ENCODE measurements around the gene KRTAP20-2.

The KRTAP20-2 gene

GRCh38 chr21:30672985-30673650 is 38.1 kb downstream of the KRTAP20-2 start:
- Histone ChIP-seq H3F3A (ENCODE audit: low read depth) (no peaks in the 10 kb centered on the region), H3K27me3 (ENCODE audit: insufficient read depth, low read length, poor library complexity, severe bottlenecking) (no peaks in the 10 kb centered on the region), H3K4me2 (ENCODE audit: low read depth, low read length, poor library complexity, severe bottlenecking) (no peak overlapping the region), H3K4me1 (ENCODE audit: insufficient read depth, low read length, poor library complexity, severe bottlenecking) (no peaks in the 10 kb centered on the region), H3K9me3 (ENCODE audit: insufficient read depth, low read depth, low read length) (no peaks in the 10 kb centered on the region), H3K4me3 (ENCODE audit: low read length, poor library complexity, severe bottlenecking) (no peak overlapping the region), H3K9ac (ENCODE audit: low read depth, low read length, poor library complexity, severe bottlenecking) (no peak overlapping the region), H2AFZ (ENCODE audit: low read length) (no peak overlapping the region), H3K36me3 (ENCODE audit: insufficient read depth, low read length) (no peaks in the 10 kb centered on the region), H3K9me2 (replicated peaks; ENCODE audit: low read depth, low read length) (no peaks in the 10 kb centered on the region), H3K79me2 (ENCODE audit: insufficient read depth, low read length) (no peaks in the 10 kb centered on the region), H4K20me1 (ENCODE audit: insufficient read depth, low read length, poor library complexity, severe bottlenecking) (no peaks in the 10 kb centered on the region)
- TF ChIP-seq EZH2phosphoT487 (IDR thresholded peaks at IDR 0.05; ENCODE audit: borderline replicate concordance) (no peak), CTCF (conservative IDR thresholded peaks at IDR 0.05; ENCODE audit: low read length) (no peak)

GRCh38 chr21:30674312-30674711 is 39.3 kb downstream of the KRTAP20-2 start:
- no peaks in the 10 kb centered on the region for H3F3A ChIP-seq (ENCODE audit: low read depth)
- no peak overlapping the region for H3K9ac ChIP-seq (ENCODE audit: low read depth, low read length, poor library complexity, severe bottlenecking)
- TF ChIP-seq EZH2phosphoT487 (IDR thresholded peaks at IDR 0.05; ENCODE audit: borderline replicate concordance) = no peak
- TF ChIP-seq CTCF (conservative IDR thresholded peaks at IDR 0.05; ENCODE audit: low read length) = no peak
- H3K4me3 ChIP-seq (ENCODE audit: low read length, poor library complexity, severe bottlenecking) = no peak overlapping the region
- no peaks in the 10 kb centered on the region for H4K20me1 ChIP-seq (ENCODE audit: insufficient read depth, low read length, poor library complexity, severe bottlenecking)
- no peaks in the 10 kb centered on the region for H3K9me2 ChIP-seq (replicated peaks; ENCODE audit: low read depth, low read length)
- no peaks in the 10 kb centered on the region for H3K9me3 ChIP-seq (ENCODE audit: insufficient read depth, low read depth, low read length)
- H3K4me1 ChIP-seq (ENCODE audit: insufficient read depth, low read length, poor library complexity, severe bottlenecking) = no peaks in the 10 kb centered on the region
- H3K27me3 ChIP-seq (ENCODE audit: insufficient read depth, low read length, poor library complexity, severe bottlenecking) = no peaks in the 10 kb centered on the region
- H2AFZ ChIP-seq (ENCODE audit: low read length) = no peak overlapping the region
- no peaks in the 10 kb centered on the region for H3K79me2 ChIP-seq (ENCODE audit: insufficient read depth, low read length)
- H3K4me2 ChIP-seq (ENCODE audit: low read depth, low read length, poor library complexity, severe bottlenecking) = no peak overlapping the region
- no peaks in the 10 kb centered on the region for H3K36me3 ChIP-seq (ENCODE audit: insufficient read depth, low read length)

GRCh38 chr21:30676737-30677136 is 41.7 kb downstream of the KRTAP20-2 start:
- Histone ChIP-seq H3K36me3 (ENCODE audit: insufficient read depth, low read length) (no peaks in the 10 kb centered on the region), H3K79me2 (ENCODE audit: insufficient read depth, low read length) (no peaks in the 10 kb centered on the region), H3K9me2 (replicated peaks; ENCODE audit: low read depth, low read length) (no peaks in the 10 kb centered on the region), H2AFZ (ENCODE audit: low read length) (no peak overlapping the region), H3F3A (ENCODE audit: low read depth) (no peaks in the 10 kb centered on the region), H3K9ac (ENCODE audit: low read depth, low read length, poor library complexity, severe bottlenecking) (no peak overlapping the region), H3K9me3 (ENCODE audit: insufficient read depth, low read depth, low read length) (no peaks in the 10 kb centered on the region), H3K27me3 (ENCODE audit: insufficient read depth, low read length, poor library complexity, severe bottlenecking) (no peaks in the 10 kb centered on the region), H3K4me1 (ENCODE audit: insufficient read depth, low read length, poor library complexity, severe bottlenecking) (no peaks in the 10 kb centered on the region), H3K4me3 (ENCODE audit: low read length, poor library complexity, severe bottlenecking) (no peak overlapping the region), H4K20me1 (ENCODE audit: insufficient read depth, low read length, poor library complexity, severe bottlenecking) (no peaks in the 10 kb centered on the region), H3K4me2 (ENCODE audit: low read depth, low read length, poor library complexity, severe bottlenecking) (no peak overlapping the region)
- no peak for TF ChIP-seq EZH2phosphoT487 (IDR thresholded peaks at IDR 0.05; ENCODE audit: borderline replicate concordance)
- TF ChIP-seq CTCF (conservative IDR thresholded peaks at IDR 0.05; ENCODE audit: low read length) = no peak

All from Loucy (cell line).